ENCODE results near the gene INPPL1. TPM values are rescaled to one million over a fixed set of nuclear protein-coding genes. Genes with fewer than 3 reads are reported as not detected.

Gene INPPL1
- total and polyA plus RNA-seq, 10 of the 15 experiments (the other 5 are each of a cell fraction or from before 2014, with no cell fraction given), result 0.47 to 116 (median 43.4) TPM

DNA sequence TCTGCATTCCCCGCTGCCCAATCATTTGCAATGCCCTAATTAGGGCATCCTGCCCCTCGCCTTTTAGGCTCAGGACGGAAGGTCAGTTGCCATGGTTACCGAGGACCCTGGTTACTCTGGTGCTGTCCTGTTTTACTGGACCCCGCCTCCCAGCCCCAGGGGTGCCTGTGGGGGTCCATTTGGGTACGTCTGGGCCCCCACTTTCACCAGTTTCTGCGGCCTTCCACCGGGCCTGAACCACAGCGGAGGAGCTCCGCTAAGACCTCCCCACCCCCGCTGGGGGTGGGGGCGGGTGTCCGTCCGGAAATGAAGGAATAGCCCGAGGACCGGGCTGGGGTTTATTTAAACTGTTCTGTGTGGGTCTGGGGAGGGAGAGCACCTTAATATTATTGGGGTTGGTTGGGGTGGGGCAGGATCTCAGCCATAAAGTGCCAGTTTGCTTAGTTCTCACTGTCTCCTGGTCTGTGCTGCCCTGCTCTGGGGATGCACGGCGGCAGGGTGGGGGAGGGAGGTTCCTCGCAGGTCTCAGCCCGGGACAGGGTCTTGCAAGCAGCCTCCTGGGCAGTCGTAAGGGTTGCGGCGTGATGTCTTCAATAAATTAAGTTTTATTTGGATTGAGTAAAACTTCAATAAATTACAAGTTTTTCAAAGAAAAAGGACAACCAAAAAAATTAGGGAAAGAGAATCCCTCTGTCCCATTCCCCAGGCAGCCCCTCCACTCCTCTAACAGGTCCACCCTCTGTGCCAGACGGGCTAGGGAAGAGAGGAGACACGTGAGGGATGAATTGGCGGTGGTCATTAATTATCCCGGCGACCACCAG lies 14.1 kb downstream of the INPPL1 start:
- WGBS (ENCODE audit: insufficient coverage, insufficient replicate concordance, low lambda C conversion rate, missing lambda C conversion rate), result 69% methylated on average over 28 of the region's 28 CpGs
- CTCF ChIA-PET, result interaction anchor here (0.6 to 2.0 kb wide), 17 partner anchors 11 to 214 kb away, joined by 3 to 9 read pairs (median 4); no protein-coding TSS in a partner anchor
- Histone ChIP-seq H3K36me3 (ENCODE audit: control insufficient read depth in 2 of 2, insufficient read depth in 2 of 2, low read length in 1 of 2) (peaks cover 0 to 8% of the 10 kb centered on the region in 2 experiments; a peak in 3 of 4 replicates), H3K4me1 (ENCODE audit: control insufficient read depth, insufficient read depth, low read length) (peaks cover 4% of the 10 kb centered on the region), H2AFZ (ENCODE audit: control insufficient read depth, low read depth, low read length) (no peak overlapping the region), H3K9ac (ENCODE audit: control insufficient read depth, insufficient read depth, low read length) (no peak overlapping the region), H3K27me3 (replicated peaks in 1 of 2; ENCODE audit: control insufficient read depth in 2 of 2, insufficient read depth in 2 of 2, low read length in 1 of 2) (peaks cover 5 to 11% of the 10 kb centered on the region in 2 experiments; a peak in 3 of 4 replicates), H4K20me1 (ENCODE audit: control insufficient read depth, insufficient read depth) (no peaks in the 10 kb centered on the region; the same call in 1 of the 2 replicates), H3K9me3 (replicated peaks; ENCODE audit: control insufficient read depth, insufficient read depth, low read length) (no peaks in the 10 kb centered on the region; the same call in 2 of the 3 replicates), H3K4me3 (no peak overlapping the region), H3K27ac (ENCODE audit: control insufficient read depth, insufficient read depth) (no peak overlapping the region), H3K4me2 (ENCODE audit: control insufficient read depth, insufficient read depth) (peak overlapping the region; percentile 64; the same call in 1 of the 2 replicates), H3K79me2 (ENCODE audit: control insufficient read depth, insufficient read depth, low read length) (no peaks in the 10 kb centered on the region)
- peak; percentile 55; the same call in 1 of the 2 replicates for TF ChIP-seq POLR2A (IDR thresholded peaks at IDR 0.05; ENCODE audit: low read depth, low read length)
- TF ChIP-seq CREB1 (IDR thresholded peaks at IDR 0.05; ENCODE audit: low read depth), result no peak
- TF ChIP-seq CBX5 (IDR thresholded peaks at IDR 0.05; ENCODE audit: low read depth), result no peak
- TF ChIP-seq, protein P1, sequence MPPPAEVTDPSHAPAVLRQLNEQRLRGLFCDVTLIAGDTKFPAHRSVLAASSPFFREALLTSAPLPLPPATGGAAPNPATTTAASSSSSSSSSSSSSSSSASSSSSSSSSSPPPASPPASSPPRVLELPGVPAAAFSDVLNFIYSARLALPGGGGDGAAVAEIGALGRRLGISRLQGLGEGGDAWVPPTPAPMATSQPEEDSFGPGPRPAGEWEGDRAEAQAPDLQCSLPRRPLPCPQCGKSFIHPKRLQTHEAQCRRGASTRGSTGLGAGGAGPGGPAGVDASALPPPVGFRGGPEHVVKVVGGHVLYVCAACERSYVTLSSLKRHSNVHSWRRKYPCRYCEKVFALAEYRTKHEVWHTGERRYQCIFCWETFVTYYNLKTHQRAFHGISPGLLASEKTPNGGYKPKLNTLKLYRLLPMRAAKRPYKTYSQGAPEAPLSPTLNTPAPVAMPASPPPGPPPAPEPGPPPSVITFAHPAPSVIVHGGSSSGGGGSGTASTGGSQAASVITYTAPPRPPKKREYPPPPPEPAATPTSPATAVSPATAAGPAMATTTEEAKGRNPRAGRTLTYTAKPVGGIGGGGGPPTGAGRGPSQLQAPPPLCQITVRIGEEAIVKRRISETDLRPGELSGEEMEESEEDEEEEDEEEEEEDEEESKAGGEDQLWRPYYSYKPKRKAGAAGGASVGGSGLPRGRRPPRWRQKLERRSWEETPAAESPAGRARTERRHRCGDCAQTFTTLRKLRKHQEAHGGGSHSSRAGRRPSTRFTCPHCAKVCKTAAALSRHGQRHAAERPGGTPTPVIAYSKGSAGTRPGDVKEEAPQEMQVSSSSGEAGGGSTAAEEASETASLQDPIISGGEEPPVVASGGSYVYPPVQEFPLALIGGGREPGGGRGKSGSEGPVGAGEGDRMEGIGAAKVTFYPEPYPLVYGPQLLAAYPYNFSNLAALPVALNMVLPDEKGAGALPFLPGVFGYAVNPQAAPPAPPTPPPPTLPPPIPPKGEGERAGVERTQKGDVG (CRISPR knock-in tag; IDR thresholded peaks at IDR 0.05), result no peak
- no peak for TF ChIP-seq KLF5 (IDR thresholded peaks at IDR 0.05; ENCODE audit: partially characterized antibody)
- no peak for TF ChIP-seq PAX5 (IDR thresholded peaks at IDR 0.05; ENCODE audit: borderline replicate concordance, low read depth, low read length)
- no peak for TF ChIP-seq STAT3 (IDR thresholded peaks at IDR 0.05; ENCODE audit: low read depth, low read length)
- TF ChIP-seq BMI1 (IDR thresholded peaks at IDR 0.05; ENCODE audit: borderline replicate concordance), result peak; percentile 83
- TF ChIP-seq, protein P2, sequence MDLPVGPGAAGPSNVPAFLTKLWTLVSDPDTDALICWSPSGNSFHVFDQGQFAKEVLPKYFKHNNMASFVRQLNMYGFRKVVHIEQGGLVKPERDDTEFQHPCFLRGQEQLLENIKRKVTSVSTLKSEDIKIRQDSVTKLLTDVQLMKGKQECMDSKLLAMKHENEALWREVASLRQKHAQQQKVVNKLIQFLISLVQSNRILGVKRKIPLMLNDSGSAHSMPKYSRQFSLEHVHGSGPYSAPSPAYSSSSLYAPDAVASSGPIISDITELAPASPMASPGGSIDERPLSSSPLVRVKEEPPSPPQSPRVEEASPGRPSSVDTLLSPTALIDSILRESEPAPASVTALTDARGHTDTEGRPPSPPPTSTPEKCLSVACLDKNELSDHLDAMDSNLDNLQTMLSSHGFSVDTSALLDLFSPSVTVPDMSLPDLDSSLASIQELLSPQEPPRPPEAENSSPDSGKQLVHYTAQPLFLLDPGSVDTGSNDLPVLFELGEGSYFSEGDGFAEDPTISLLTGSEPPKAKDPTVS (IDR thresholded peaks at IDR 0.05; ENCODE audit: low read depth, low read length), result no peak
- peak; percentile 37 to 81; a peak in 3 of 4 replicates for TF ChIP-seq SRF (IDR thresholded peaks at IDR 0.05; ENCODE audit: low read depth in 2 of 2, low read length in 2 of 2)
- TF ChIP-seq FOXM1 (IDR thresholded peaks at IDR 0.05; ENCODE audit: low read depth, low read length), result no peak
- no peak for TF ChIP-seq STAT1 (conservative IDR thresholded peaks at IDR 0.05)
- TF ChIP-seq SREBF1 (IDR thresholded peaks at IDR 0.05; ENCODE audit: low read length), result no peak
- BruUV-seq (replicated peaks), result TSS peak; percentile 61
- FAIRE-seq (no peak), ATAC-seq (no peak), DNase-seq (ENCODE audit: low read depth, low spot score) (no peak)
- POLR2A ChIA-PET, result interaction anchor here (0.5 kb wide), 1 partner anchor 236 kb away, joined by 3 read pairs; no protein-coding TSS in a partner anchor
- RAD21 ChIA-PET (ENCODE audit: unreplicated experiment), result interaction anchor here (0.5 to 1.0 kb wide), 4 partner anchors 15 to 257 kb away, joined by 3 to 4 read pairs (median 3); no protein-coding TSS in a partner anchor
- intact Hi-C loops (cut with micrococcal nuclease; ENCODE audit: unreplicated experiment), result loop anchor here (2.0 to 5.0 kb wide), 2 partner anchors 174 to 192 kb away; no protein-coding TSS in a partner anchor
- SMC1A ChIA-PET (ENCODE audit: uncharacterized antibody, unreplicated experiment), result interaction anchor here (0.9 to 1.4 kb wide), 5 partner anchors 16 to 192 kb away, joined by 3 to 8 read pairs (median 4); no protein-coding TSS in a partner anchor
- in situ Hi-C loops (cut with MboI), result no loop called here
